ENCODE data around the gene APBB1IP.

DNA sequence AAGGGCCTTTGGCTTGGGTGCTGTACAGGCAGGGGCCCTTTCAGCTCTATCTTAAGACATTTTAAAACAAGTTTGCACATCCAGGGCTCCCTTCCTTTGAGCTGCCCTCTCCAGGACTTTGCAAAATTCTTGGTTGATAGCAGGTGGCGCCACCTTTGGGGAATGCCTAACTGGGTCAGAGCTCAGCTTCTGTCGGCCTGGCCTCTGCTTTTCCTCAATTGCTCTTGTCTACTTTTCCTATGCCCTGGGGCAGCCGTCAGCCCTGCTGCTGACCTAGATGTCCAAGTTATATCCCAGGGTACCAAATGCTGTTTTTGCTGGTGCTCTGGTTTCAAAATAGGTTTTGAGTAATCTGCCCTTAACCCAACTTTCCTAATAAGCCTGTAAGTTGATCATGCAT is 65.8 kb downstream of the APBB1IP start:
- no peak for TF ChIP-seq POLR2AphosphoS5 (IDR thresholded peaks at IDR 0.05)
- TF ChIP-seq, protein P1, sequence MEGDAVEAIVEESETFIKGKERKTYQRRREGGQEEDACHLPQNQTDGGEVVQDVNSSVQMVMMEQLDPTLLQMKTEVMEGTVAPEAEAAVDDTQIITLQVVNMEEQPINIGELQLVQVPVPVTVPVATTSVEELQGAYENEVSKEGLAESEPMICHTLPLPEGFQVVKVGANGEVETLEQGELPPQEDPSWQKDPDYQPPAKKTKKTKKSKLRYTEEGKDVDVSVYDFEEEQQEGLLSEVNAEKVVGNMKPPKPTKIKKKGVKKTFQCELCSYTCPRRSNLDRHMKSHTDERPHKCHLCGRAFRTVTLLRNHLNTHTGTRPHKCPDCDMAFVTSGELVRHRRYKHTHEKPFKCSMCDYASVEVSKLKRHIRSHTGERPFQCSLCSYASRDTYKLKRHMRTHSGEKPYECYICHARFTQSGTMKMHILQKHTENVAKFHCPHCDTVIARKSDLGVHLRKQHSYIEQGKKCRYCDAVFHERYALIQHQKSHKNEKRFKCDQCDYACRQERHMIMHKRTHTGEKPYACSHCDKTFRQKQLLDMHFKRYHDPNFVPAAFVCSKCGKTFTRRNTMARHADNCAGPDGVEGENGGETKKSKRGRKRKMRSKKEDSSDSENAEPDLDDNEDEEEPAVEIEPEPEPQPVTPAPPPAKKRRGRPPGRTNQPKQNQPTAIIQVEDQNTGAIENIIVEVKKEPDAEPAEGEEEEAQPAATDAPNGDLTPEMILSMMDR (IDR thresholded peaks at IDR 0.05): no peak

All from stomach (tissue), 4 donors.